GM19395 (cell line): ENCODE results near the gene SH2D3A.
"Not testable (repeated sequence)": the region's sequence is repeated elsewhere in the genome, so short reads cannot be mapped to it uniquely, and the experiment has no call there.

Experiments used
- ATAC-seq: cut with Tn5 transposase; IDR thresholded peaks from one replicate; pipeline ENCODE4 v1.9.1; 2021; ENCODE audit warnings: mild to moderate bottlenecking, moderate library complexity; ENCODE audit not compliant: unreplicated experiment

SH2D3A gene

GRCh38 chr19:6790194-6791128 is 23.2 kb upstream of the SH2D3A start:
- no peak for ATAC-seq

- ATAC-seq, result no peak
These were observed 21.7 kb upstream of the SH2D3A start for GRCh38 chr19:6788896-6789295.

GRCh38 chr19:6787393-6787792 is 20.2 kb upstream of the SH2D3A start:
- ATAC-seq, result no peak

- ATAC-seq, result no peak
These were observed 12.0 kb upstream of the SH2D3A start for GRCh38 chr19:6779206-6779605.

- no peak for ATAC-seq
These were observed 11.2 kb upstream of the SH2D3A start for GRCh38 chr19:6778386-6778785.

GRCh38 chr19:6777434-6777833 is 10.2 kb upstream of the SH2D3A start:
- ATAC-seq, result no peak

GRCh38 chr19:6776999-6777398 is 9.8 kb upstream of the SH2D3A start:
- no peak for ATAC-seq

- ATAC-seq, result not testable (repeated sequence)
These were observed 8.8 kb upstream of the SH2D3A start for GRCh38 chr19:6776045-6776444.

- ATAC-seq, result no peak
These were observed 7.8 kb upstream of the SH2D3A start for GRCh38 chr19:6774821-6775707.

GRCh38 chr19:6773323-6773931 is 6.2 kb upstream of the SH2D3A start:
- ATAC-seq, result no peak

GRCh38 chr19:6772866-6773322 is 5.7 kb upstream of the SH2D3A start:
- ATAC-seq, result no peak

- no peak for ATAC-seq
These were observed 5.0 kb upstream of the SH2D3A start, which contains the start of gene VAV1 for GRCh38 chr19:6772028-6772865. Gene VAV1, plus strand, starts transcription at chr19:6772708. Its CDS starts 100 bp downstream, at chr19:6772808.

GRCh38 chr19:6771648-6772027 is 4.4 kb upstream of the SH2D3A start:
- ATAC-seq, result not testable (repeated sequence)

- no peak for ATAC-seq
These were observed 1.9 kb upstream of the SH2D3A start for GRCh38 chr19:6769006-6769619.

GRCh38 chr19:6768236-6768785 is 1.1 kb upstream of the SH2D3A start:
- no peak for ATAC-seq

- peak; percentile 38 for ATAC-seq
These were observed 216 bp downstream of the SH2D3A start for GRCh38 chr19:6767081-6767356.

GRCh38 chr19:6766357-6767080 is 716 bp downstream of the SH2D3A start:
- ATAC-seq, result no peak

GRCh38 chr19:6765738-6766356 is 1.4 kb downstream of the SH2D3A start:
- no peak for ATAC-seq
